Sigmoid colon (tissue), 7 donors: ENCODE results near the gene ANKRD44. TPM values are rescaled to one million over a fixed set of nuclear protein-coding genes. Genes with fewer than 3 reads are reported as not detected.
"Not testable (repeated sequence)": the region's sequence is repeated elsewhere in the genome, so short reads cannot be mapped to it uniquely, and the experiment has no call there.

Experiments
- DNase-seq: peaks from one replicate; pipeline ENCODE4 v3.0.0-alpha.2; 2019
- H3K27ac ChIP-seq, 4 donors: fragments of 200-600 bp; sonication (generic); one replicate each; pipeline ENCODE4 v1.5.1; 2016 to 2019; ENCODE audit warnings: mild to moderate bottlenecking in 1 of 4
- H3K27me3 ChIP-seq, 3 donors: fragments of 200-600 bp; sonication (generic); one replicate each; pipeline ENCODE4 v1.5.1; 2019; ENCODE audit warnings: mild to moderate bottlenecking in 1 of 3
- H3K36me3 ChIP-seq, 4 donors: fragments of 200-600 bp; sonication (generic); one replicate each; pipeline ENCODE4 v1.5.1; 2016 to 2019
- H3K4me1 ChIP-seq, 4 donors: fragments of 200-600 bp; sonication (generic); one replicate each; pipeline ENCODE4 v1.5.1; 2017 to 2019
- H3K4me3 ChIP-seq, 4 donors: fragments of 200-600 bp; sonication (generic); one replicate each; pipeline ENCODE4 v1.5.1; 2017 to 2019; ENCODE audit warnings: mild to moderate bottlenecking in 2 of 4, moderate library complexity in 1 of 4
- H3K9me3 ChIP-seq, 4 donors: fragments of 200-600 bp in 3 of 4; sonication (generic) in 3 of 4; one replicate each; pipeline versions ENCODE4 v1.5.1 to v1.6.1; 2013 to 2019
- CTCF ChIP-seq, 4 experiments: fragments of 450-650 bp in 3 of 4; fragments of 200-600 bp in 1 of 4; IDR thresholded peaks; one replicate each; pipeline ENCODE4 v1.5.1; 2016 to 2019; ENCODE audit warnings: antibody characterized with exemption in 4 of 4, mild to moderate bottlenecking in 3 of 4, moderate library complexity in 2 of 4
- EP300 ChIP-seq, 4 donors: sonication (generic); formaldehyde crosslinking; IDR thresholded peaks; one replicate each; pipeline ENCODE4 v1.6.1; 2017; ENCODE audit warnings: antibody characterized with exemption in 4 of 4
- POLR2A ChIP-seq, 2 donors: fragments of 450-650 bp; IDR thresholded peaks; one replicate each; pipeline ENCODE4 v1.6.1; 2016; ENCODE audit warnings: antibody characterized with exemption in 2 of 2, mild to moderate bottlenecking in 2 of 2, moderate library complexity in 2 of 2
- POLR2AphosphoS5 ChIP-seq, 4 donors: sonication (generic); formaldehyde crosslinking; IDR thresholded peaks; one replicate each; pipeline ENCODE4 v1.6.1; 2017; ENCODE audit warnings: antibody characterized with exemption in 4 of 4
- WGBS, 2 donors: extraction: QIAGEN DNeasy Blood & Tissue Kit; methylation state at CpG; one replicate each; pipeline ENCODE4 v1.1.7; 2013; 5-methylcytosine and 5-hydroxymethylcytosine counted together
- intact Hi-C: fragments of 100-400 bp; cut with DNase I; formaldehyde crosslinking; loops from one replicate; pipeline ENCODE4 v1.15.1; 2023
- polyA plus RNA-seq, 3 donors: library from polyadenylated mRNA; stranded (reverse); fragments of 200-250 nt; gene quantifications; one replicate each; pipeline ENCODE4 v1.2.3, GENCODE V29; 2013
- total RNA-seq, 4 donors: library from RNA; depleted of rRNA; stranded (reverse); fragments of >200 nt; gene quantifications; one replicate each; pipeline ENCODE4 v1.1.0, GENCODE V29; 2016
- donor health status: healthy with polysubstance abuse.
- donor health status: Bipolar disorder and iron deficiency.
- donor health status: healthy.

The ANKRD44 gene
- total and polyA plus RNA-seq, 7 donors: 1.2 to 41.1 (median 34.2) TPM

- peak overlapping the region; percentile 57 to 77 (median 68) for H3K27ac ChIP-seq
- TF ChIP-seq EP300 (IDR thresholded peaks at IDR 0.05) (no peak), POLR2AphosphoS5 (IDR thresholded peaks at IDR 0.05) (no peak), CTCF (IDR thresholded peaks at IDR 0.05) (no peak), POLR2A (IDR thresholded peaks at IDR 0.05) (no peak)
- intact Hi-C loops: no loop called here
- DNase-seq: no peak
- H3K27me3 ChIP-seq: no peaks in the 10 kb centered on the region
- no peaks in the 10 kb centered on the region for H3K9me3 ChIP-seq
- H3K4me1 ChIP-seq: peaks cover 0 to 33% (median 30%) of the 10 kb centered on the region in 4 donors
- WGBS, 2 donors: 32 to 66% methylated on average over 5 of the region's 5 CpGs
- H3K36me3 ChIP-seq: no peaks in the 10 kb centered on the region
- H3K4me3 ChIP-seq: peak overlapping the region in 2 of 4 donors; percentile 2 to 11
Measured at GRCh38 chr2:197293252-197294007, 17.1 kb downstream of the ANKRD44 start.

GRCh38 chr2:197292619-197293018, 18.0 kb downstream of the ANKRD44 start:
- TF ChIP-seq CTCF (IDR thresholded peaks at IDR 0.05) (no peak), EP300 (IDR thresholded peaks at IDR 0.05) (no peak), POLR2AphosphoS5 (IDR thresholded peaks at IDR 0.05) (no peak), POLR2A (IDR thresholded peaks at IDR 0.05) (no peak)
- no peak for DNase-seq
- 86 to 93% methylated on average over 2 of the region's 2 CpGs for WGBS, 2 donors
- no peak overlapping the region for H3K4me3 ChIP-seq
- intact Hi-C loops: no loop called here
- H3K27me3 ChIP-seq: no peaks in the 10 kb centered on the region
- peak overlapping the region in 3 of 4 donors; percentile 63 to 77 (median 72) for H3K27ac ChIP-seq
- H3K9me3 ChIP-seq: no peaks in the 10 kb centered on the region
- no peaks in the 10 kb centered on the region for H3K36me3 ChIP-seq
- peaks cover 0 to 37% (median 31%) of the 10 kb centered on the region in 4 donors for H3K4me1 ChIP-seq

GRCh38 chr2:197287596-197287932, 23.0 kb downstream of the ANKRD44 start:
- Histone ChIP-seq H3K27ac (peak overlapping the region; percentile 59 to 83 (median 75)), H3K4me1 (peaks cover 0 to 41% (median 28%) of the 10 kb centered on the region in 4 donors)
- H3K4me3 ChIP-seq, DNase-seq, H3K36me3 ChIP-seq, H3K27me3 ChIP-seq, H3K9me3 ChIP-seq: not testable (repeated sequence)
- 83 to 85% methylated on average over 7 of the region's 7 CpGs for WGBS, 2 donors
- intact Hi-C loops: loop anchor here (5.0 kb wide), 1 partner anchor 35 kb away; no protein-coding TSS in a partner anchor

- no peaks in the 10 kb centered on the region for H3K27me3 ChIP-seq
- intact Hi-C loops: loop anchor here (5.0 kb wide), 1 partner anchor 35 kb away; no protein-coding TSS in a partner anchor
- 55 to 58% methylated on average over 8 of the region's 8 CpGs for WGBS, 2 donors
- peak; percentile 92 for DNase-seq
- H3K27ac ChIP-seq: peak overlapping the region; percentile 59 to 83 (median 75)
- no peaks in the 10 kb centered on the region for H3K9me3 ChIP-seq
- TF ChIP-seq CTCF (IDR thresholded peaks at IDR 0.05) (no peak), POLR2AphosphoS5 (IDR thresholded peaks at IDR 0.05) (peak in 3 of 4 donors; percentile 4 to 55 (median 28)), EP300 (IDR thresholded peaks at IDR 0.05) (peak in 1 of 4 donors; percentile 8)
- H3K36me3 ChIP-seq: no peaks in the 10 kb centered on the region
- H3K4me1 ChIP-seq: peaks cover 0 to 41% (median 30%) of the 10 kb centered on the region in 4 donors
- H3K4me3 ChIP-seq: no peak overlapping the region
Measured at GRCh38 chr2:197286805-197287595, 23.6 kb downstream of the ANKRD44 start.

GRCh38 chr2:197285361-197285760, 25.2 kb downstream of the ANKRD44 start:
- no peaks in the 10 kb centered on the region for H3K36me3 ChIP-seq
- intact Hi-C loops: loop anchor here (5.0 kb wide), 1 partner anchor 33 kb away; no protein-coding TSS in a partner anchor
- DNase-seq: no peak
- WGBS, 2 donors: 82 to 90% methylated on average over 3 of the region's 3 CpGs
- no peaks in the 10 kb centered on the region for H3K27me3 ChIP-seq
- no peak overlapping the region for H3K4me3 ChIP-seq
- no peaks in the 10 kb centered on the region for H3K9me3 ChIP-seq
- H3K27ac ChIP-seq: no peak overlapping the region
- peaks cover 0 to 55% (median 34%) of the 10 kb centered on the region in 4 donors for H3K4me1 ChIP-seq
- TF ChIP-seq EP300 (IDR thresholded peaks at IDR 0.05) (no peak), POLR2A (IDR thresholded peaks at IDR 0.05) (no peak), POLR2AphosphoS5 (IDR thresholded peaks at IDR 0.05) (no peak), CTCF (IDR thresholded peaks at IDR 0.05) (no peak)
